GM03348 (cell line): ENCODE data around the gene PPM1H.
"Not testable (repeated sequence)": the region's sequence is repeated elsewhere in the genome, so short reads cannot be mapped to it uniquely, and the experiment has no call there.

ENCODE experiments used
- DNase-seq: peaks from one replicate; pipeline ENCODE4 v3.0.0; 2012; ENCODE audit warnings: low spot score

Gene PPM1H

GRCh38 chr12:62943779-62944395 is 8.9 kb upstream of the PPM1H start:
- no peak for DNase-seq

GRCh38 chr12:62942316-62942715 is 7.4 kb upstream of the PPM1H start:
- not testable (repeated sequence) for DNase-seq

- DNase-seq, result peak; percentile 68
Observed at GRCh38 chr12:62934239-62934798, 631 bp downstream of the PPM1H start.

GRCh38 chr12:62933602-62934238 is 1.2 kb downstream of the PPM1H start:
- no peak for DNase-seq

GRCh38 chr12:62933220-62933601 is 1.7 kb downstream of the PPM1H start:
- no peak for DNase-seq

GRCh38 chr12:62931477-62931876 is 3.5 kb downstream of the PPM1H start:
- no peak for DNase-seq

- no peak for DNase-seq
Observed at GRCh38 chr12:62930546-62931425, 4.2 kb downstream of the PPM1H start.

- no peak for DNase-seq
Observed at GRCh38 chr12:62928632-62929031, 6.3 kb downstream of the PPM1H start.

GRCh38 chr12:62925680-62926079 is 9.3 kb downstream of the PPM1H start:
- DNase-seq, result no peak

- no peak for DNase-seq
Observed at GRCh38 chr12:62924084-62924483, 10.9 kb downstream of the PPM1H start.

- DNase-seq, result no peak
Observed at GRCh38 chr12:62922539-62922938, 12.4 kb downstream of the PPM1H start.

- peak; percentile 28 for DNase-seq
Observed at GRCh38 chr12:62919838-62920237, 15.1 kb downstream of the PPM1H start.

GRCh38 chr12:62917926-62918325 is 17.0 kb downstream of the PPM1H start:
- DNase-seq, result no peak

GRCh38 chr12:62916632-62917425 is 18.1 kb downstream of the PPM1H start:
- DNase-seq, result no peak

- DNase-seq, result no peak
Observed at GRCh38 chr12:62915204-62915529, 19.8 kb downstream of the PPM1H start.

GRCh38 chr12:62914443-62915203 is 20.3 kb downstream of the PPM1H start:
- DNase-seq, result no peak

GRCh38 chr12:62913380-62913779 is 21.6 kb downstream of the PPM1H start:
- DNase-seq, result no peak

- DNase-seq, result no peak
Observed at GRCh38 chr12:62912644-62913043, 22.3 kb downstream of the PPM1H start.

GRCh38 chr12:62911286-62911685 is 23.7 kb downstream of the PPM1H start:
- no peak for DNase-seq

- no peak for DNase-seq
Observed at GRCh38 chr12:62910549-62911169, 24.3 kb downstream of the PPM1H start.

GRCh38 chr12:62909340-62909739 is 25.6 kb downstream of the PPM1H start:
- no peak for DNase-seq
